ENCODE results near the gene CFAP44. TPM values are rescaled to one million over a fixed set of nuclear protein-coding genes. Genes with fewer than 3 reads are reported as not detected.

The CFAP44 gene
- total RNA-seq, 1 experiment from 2014 or later: 0.73 TPM

- no peaks in the 10 kb centered on the region for H3K36me3 ChIP-seq (replicated peaks; ENCODE audit: control insufficient read depth, insufficient read depth, low read length)
- DNase-seq: no peak
- no peak overlapping the region for H3K4me3 ChIP-seq (ENCODE audit: insufficient read depth, low read depth, low read length)
- H3K27me3 ChIP-seq (ENCODE audit: control insufficient read depth, insufficient read depth, low read length): no peaks in the 10 kb centered on the region
These were observed 12.7 kb downstream of the CFAP44 start for GRCh38 chr3:113428581-113428980.

DNA sequence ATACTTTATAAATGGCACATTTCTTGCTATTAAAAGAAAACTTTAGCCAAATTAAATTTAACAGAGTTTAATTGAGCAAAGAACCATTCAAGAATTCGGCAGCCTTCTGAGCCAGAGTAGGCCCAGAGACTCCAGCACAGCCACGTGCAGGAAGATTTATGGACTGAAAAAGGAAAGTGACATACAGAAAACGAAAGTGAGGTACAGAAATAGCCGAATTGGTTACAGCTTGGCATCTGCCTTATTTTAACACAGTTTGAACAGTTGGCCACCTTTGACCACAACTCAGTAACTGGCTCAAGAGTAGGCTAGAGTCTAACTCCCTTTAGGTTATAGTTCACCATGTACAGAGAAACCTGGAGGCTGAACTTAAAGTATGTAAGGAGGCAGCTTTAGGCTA lies 17.6 kb downstream of the CFAP44 start:
- Histone ChIP-seq H3K4me3 (ENCODE audit: insufficient read depth, low read depth, low read length) (no peak overlapping the region), H3K36me3 (replicated peaks; ENCODE audit: control insufficient read depth, insufficient read depth, low read length) (no peaks in the 10 kb centered on the region), H3K27me3 (ENCODE audit: control insufficient read depth, insufficient read depth, low read length) (no peaks in the 10 kb centered on the region)
- no peak for DNase-seq

DNA sequence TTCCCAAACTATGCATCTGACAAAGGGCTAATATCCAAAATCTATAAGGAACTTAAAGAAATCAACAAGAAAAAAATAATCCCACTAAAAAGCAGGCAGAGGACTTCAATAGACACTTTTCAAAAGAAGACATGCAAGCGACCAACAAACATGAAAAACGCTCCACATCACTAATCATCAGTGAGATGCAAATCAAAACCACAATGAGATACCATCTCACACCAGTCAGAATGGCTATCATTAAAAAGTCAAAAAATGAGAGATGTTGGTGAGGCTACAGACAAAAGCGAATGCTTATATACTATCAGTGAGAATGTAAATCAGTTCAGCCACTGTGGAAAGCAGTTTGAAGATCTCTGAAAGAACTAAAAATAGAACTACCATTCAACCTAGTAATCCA lies 20.2 kb downstream of the CFAP44 start:
- DNase-seq: no peak
- H3K36me3 ChIP-seq (replicated peaks; ENCODE audit: control insufficient read depth, insufficient read depth, low read length): no peaks in the 10 kb centered on the region
- no peak overlapping the region for H3K4me3 ChIP-seq (ENCODE audit: insufficient read depth, low read depth, low read length)
- no peaks in the 10 kb centered on the region for H3K27me3 ChIP-seq (ENCODE audit: control insufficient read depth, insufficient read depth, low read length)

DNA sequence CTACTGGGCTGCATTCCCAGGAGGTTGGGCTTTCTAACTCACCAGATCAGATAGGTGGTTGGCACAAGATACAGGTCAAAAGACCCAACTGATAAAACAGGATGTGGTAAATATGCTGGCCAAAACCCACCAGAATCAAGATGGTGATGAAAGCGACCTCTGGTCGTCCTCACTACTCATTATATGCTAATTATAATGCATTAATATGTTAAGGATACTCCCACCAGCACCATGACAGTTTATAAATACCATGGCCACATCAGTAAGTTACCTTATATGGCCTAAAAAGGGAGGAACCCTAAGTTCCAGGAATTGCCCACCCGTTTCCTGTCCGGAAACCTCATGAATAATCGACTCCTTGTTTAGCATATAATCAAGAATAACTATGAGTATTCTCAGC lies 31.6 kb downstream of the CFAP44 start:
- H3K27me3 ChIP-seq (ENCODE audit: control insufficient read depth, insufficient read depth, low read length): no peaks in the 10 kb centered on the region
- no peaks in the 10 kb centered on the region for H3K36me3 ChIP-seq (replicated peaks; ENCODE audit: control insufficient read depth, insufficient read depth, low read length)
- H3K4me3 ChIP-seq (ENCODE audit: insufficient read depth, low read depth, low read length): no peak overlapping the region
- no peak for DNase-seq

GRCh38 chr3:113405180-113405579 lies 36.1 kb downstream of the CFAP44 start:
- H3K4me3 ChIP-seq (ENCODE audit: insufficient read depth, low read depth, low read length): no peak overlapping the region
- H3K36me3 ChIP-seq (replicated peaks; ENCODE audit: control insufficient read depth, insufficient read depth, low read length): no peaks in the 10 kb centered on the region
- no peaks in the 10 kb centered on the region for H3K27me3 ChIP-seq (ENCODE audit: control insufficient read depth, insufficient read depth, low read length)
- no peak for DNase-seq

GRCh38 chr3:113404637-113405036 lies 36.7 kb downstream of the CFAP44 start:
- DNase-seq: no peak
- Histone ChIP-seq H3K36me3 (replicated peaks; ENCODE audit: control insufficient read depth, insufficient read depth, low read length) (no peaks in the 10 kb centered on the region), H3K4me3 (ENCODE audit: insufficient read depth, low read depth, low read length) (no peak overlapping the region), H3K27me3 (ENCODE audit: control insufficient read depth, insufficient read depth, low read length) (no peaks in the 10 kb centered on the region)

Other genes starting within 250 kb of the CFAP44 start
- gene BOC, start 229.9 kb downstream of the CFAP44 start, total RNA-seq (2014; rRNA removed; shearing (Covaris generic)): 2.8 and 3.0 TPM in 2 replicates
- gene SPICE1, start 73.7 kb upstream of the CFAP44 start, total RNA-seq (2014; rRNA removed; shearing (Covaris generic)): 11.2 and 13.0 TPM in 2 replicates
- not detected in 2 replicates for gene SIDT1, start 91.1 kb upstream of the CFAP44 start, total RNA-seq (2014; rRNA removed; shearing (Covaris generic))

All from H7 (cell line).